Stromal cell of bone marrow (primary cell): ENCODE data around the gene SEC14L3.

Source experiments
- DNase-seq: peaks from one replicate; pipeline ENCODE4 v3.0.0-alpha.2; 2012; ENCODE audit warnings: low read depth

The SEC14L3 gene

DNA sequence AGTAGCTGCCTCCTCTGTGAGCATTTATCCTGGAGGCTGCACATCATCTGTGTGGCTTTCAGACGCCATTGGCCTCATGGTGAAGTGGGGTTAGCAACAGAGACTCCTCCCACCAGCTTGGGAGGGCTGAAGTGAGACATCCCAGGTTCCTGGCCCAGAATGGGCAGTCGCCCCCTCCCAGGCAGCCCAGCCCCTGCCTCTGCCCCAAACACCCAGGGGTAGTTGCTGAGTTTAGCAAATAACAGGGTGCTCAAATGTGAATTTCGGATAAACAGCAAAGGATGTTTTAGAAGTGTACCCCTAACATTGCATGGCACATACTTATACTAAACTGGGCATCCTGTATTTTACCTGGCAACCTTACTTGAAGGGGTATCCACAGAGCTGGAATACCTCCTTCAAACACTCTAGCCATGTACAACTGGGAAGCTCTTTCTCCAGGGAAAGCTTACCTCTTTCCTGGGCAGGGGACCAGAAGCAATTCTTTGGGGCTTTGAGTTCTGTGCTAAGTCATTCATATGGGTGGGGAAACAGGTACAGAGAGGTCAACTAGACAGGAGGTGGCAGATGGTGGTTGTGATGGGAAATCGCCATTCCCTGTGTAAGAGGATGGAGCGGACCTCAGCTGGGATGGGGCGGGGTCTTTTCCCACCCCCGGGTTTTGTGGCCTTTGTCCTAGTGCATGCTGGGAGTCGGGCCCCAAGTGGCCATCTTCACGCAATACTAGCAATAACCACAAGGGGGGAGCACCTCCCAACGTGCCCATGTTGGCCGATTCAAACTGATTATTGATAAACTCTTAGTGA is 27.0 kb downstream of the SEC14L3 start:
- DNase-seq: no peak

- DNase-seq: no peak
These were observed 30.7 kb downstream of the SEC14L3 start for GRCh38 chr22:30441088-30441487.

GRCh38 chr22:30439836-30440235 is 32.0 kb downstream of the SEC14L3 start:
- DNase-seq: no peak

- no peak for DNase-seq
These were observed 32.6 kb downstream of the SEC14L3 start for GRCh38 chr22:30439226-30439625.

- no peak for DNase-seq
These were observed 33.3 kb downstream of the SEC14L3 start for GRCh38 chr22:30438559-30438958.

DNA sequence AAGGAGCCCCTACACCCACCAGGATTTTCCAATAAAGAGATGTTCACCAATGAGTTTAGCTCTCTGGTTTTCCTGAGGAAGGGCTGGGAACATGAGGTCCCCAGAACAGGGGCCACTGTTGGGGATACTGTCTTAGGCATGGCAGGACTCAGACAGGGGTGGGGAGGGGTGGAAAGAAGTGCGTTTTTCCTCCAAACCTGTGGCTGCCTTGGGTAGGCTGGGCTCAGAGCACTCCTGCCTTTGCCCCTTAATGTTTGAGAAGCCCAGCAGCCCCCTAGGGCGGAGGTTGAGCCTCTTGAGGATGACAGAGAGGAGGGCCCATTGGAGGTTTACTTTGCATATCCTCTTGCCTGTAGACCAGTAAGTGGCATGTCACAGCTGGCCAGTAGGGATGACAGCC is 35.6 kb downstream of the SEC14L3 start:
- no peak for DNase-seq

DNA sequence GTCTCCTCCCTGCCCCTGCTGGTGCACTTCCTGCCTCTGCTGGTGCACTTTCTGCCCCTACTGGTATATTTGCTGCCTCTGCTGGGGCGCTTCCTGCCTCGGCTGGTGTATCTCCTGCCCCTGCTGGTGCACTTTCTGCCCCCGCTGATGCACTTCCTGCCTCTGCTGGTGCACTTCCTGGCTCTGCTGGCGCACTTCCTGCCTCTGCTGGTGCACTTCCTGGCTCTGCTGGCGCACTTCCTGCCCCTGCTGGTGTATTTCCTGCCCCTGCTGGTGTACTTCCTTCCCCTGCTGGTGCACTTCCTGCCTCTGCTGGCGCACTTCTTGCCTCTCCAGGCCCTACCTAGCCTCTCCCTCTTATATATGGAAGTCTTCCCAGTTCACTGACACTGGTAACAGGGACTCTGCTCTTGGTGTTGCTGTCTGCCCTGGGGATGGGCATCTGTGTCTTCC is 36.1 kb downstream of the SEC14L3 start:
- no peak for DNase-seq

DNA sequence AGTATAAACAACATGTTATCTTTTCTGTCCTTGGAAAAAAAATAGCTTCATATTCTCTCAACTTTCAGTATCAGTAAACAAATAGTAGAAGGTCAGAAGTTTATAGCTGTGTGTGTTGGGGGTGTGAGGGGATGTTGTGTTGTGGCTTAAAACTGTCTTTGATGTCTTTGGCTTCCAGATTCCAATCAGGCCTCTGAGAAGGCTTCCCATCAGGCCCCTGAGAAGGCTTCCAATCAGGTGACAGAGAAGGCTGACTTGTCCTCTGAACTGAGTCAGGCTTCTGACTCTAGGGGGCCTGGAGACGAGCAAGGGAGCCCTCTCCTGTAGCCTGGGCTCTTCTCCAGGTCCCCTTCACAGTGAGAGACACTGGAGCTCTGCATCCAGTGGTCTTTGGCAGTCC is 37.0 kb downstream of the SEC14L3 start:
- no peak for DNase-seq

DNA sequence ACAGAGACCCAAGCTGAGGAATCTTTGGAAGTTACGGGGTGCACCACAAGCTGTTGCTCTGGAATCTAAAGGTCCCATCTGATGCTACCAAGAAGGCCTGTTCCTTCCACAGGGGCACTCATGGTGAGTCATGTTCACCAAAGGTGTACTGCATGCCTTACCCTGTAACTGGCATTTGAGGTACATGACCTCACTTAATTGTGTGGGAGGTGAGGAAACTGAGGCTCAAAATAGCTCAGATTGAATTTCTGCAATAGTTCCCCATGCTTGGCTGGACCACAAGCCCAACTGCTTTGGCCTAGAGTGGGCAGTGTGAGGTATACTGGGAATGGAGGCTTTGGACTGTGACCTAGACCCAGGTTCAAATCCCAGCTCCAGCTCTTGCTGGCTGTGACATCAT is 38.0 kb downstream of the SEC14L3 start:
- no peak for DNase-seq

DNA sequence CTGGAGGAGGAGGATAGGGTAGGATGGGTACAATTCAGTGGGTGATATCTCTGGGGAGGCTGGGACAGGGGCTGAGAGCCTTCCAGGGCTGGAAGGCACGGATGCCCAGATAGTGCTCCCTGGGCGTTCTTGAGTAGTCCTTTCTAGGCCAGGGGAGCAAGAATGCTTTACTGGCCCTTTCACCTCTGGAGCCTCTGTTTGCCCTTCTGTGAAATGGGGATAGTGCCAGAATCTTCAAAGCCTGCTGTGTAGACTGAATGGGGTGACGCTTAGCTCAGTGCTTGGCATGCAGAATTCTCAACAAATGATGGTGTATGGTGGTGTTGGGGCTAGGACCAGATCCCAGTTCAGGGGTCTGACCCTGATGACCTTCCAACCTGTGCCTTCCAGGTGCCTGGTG is 38.6 kb downstream of the SEC14L3 start:
- no peak for DNase-seq

DNA sequence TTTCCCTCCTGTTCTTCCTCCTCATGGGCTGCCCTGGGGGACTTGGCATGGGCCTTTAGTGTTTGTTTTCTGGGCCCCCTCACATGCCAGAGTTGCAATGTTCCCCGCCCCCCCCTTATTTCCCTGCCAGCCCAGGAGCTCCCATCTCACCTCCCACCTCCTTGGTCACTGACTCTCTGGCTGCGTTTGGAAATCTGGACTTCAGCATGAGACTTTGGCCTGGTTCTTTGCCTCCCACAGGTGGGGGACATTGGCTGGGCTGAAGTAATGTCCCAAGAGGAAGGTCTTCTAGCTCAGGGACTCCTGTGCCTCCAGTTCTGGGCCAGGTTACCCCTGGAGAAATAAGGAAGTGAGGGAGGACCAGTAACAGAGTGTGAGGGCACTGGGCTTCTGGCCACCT is 39.3 kb downstream of the SEC14L3 start:
- no peak for DNase-seq

GRCh38 chr22:30432096-30432495 is 39.7 kb downstream of the SEC14L3 start:
- no peak for DNase-seq

- DNase-seq: no peak
These were observed 40.9 kb downstream of the SEC14L3 start for GRCh38 chr22:30430933-30431332.

- DNase-seq: no peak
These were observed 41.9 kb downstream of the SEC14L3 start for GRCh38 chr22:30429887-30430286.

DNA sequence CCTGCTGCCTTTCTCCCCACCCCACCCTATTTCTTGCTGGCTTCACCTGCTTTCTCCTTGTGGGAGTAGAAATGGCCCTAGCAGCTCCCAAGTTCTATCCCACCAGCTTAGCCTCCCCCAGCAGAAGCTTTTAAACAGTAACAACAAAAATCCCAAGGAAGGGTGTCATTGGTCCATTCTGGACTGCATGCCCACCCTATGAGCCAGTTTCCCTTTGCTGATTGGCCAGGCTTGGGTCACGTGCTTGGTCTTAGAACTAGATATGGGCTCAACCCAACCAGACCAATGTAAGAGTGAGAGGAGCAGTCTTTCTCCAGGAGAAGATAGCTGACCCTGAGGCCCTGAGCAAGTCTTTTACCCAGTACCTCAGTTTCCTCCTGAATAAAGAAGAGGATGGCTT is 43.9 kb downstream of the SEC14L3 start:
- DNase-seq: no peak

GRCh38 chr22:30426388-30427353 is 45.1 kb downstream of the SEC14L3 start:
- peak; percentile 63 for DNase-seq

DNA sequence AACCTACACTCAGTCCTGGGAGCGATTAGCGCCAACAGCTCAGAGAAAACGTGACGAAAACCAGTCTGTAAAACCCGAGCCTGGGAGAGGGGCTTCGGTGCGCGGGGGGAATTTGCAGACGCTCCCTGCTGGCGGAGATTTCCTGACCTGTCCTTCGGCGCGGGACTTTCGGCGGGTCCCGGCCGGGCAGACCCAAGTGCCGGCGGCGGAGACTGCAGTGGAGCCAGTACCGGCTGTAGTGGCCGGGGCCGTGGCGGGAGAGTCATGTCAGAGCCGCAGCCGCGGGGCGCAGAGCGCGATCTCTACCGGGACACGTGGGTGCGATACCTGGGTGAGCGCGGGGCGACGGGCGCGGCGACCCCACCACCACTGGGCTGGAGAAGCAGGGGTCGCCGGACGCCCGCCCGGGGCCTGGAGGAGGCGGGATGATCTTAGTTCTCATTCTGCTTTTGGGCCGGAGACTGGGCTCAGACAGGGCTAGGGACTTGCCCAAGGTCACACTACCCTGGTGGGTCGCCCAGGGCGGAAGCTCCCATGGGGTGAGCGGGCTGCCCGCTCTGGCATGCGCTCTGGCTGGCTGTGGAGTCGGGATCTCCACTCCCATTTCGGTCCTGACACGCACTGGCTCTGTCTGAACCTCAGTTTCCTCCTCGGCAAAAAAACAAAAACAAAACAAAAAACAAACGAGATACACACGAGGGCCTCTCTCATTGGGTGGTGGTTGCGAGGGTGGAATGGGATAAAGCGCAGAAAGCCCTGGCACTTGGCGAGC is 46.0 kb downstream of the SEC14L3 start, which contains the start of gene MTFP1:
Gene MTFP1, plus strand, starts transcription at position 153 of the 772 bp plus-strand sequence. Its CDS starts 112 bp downstream, at position 265.
- no peak for DNase-seq

GRCh38 chr22:30425327-30425615 is 46.5 kb downstream of the SEC14L3 start:
- no peak for DNase-seq

DNA sequence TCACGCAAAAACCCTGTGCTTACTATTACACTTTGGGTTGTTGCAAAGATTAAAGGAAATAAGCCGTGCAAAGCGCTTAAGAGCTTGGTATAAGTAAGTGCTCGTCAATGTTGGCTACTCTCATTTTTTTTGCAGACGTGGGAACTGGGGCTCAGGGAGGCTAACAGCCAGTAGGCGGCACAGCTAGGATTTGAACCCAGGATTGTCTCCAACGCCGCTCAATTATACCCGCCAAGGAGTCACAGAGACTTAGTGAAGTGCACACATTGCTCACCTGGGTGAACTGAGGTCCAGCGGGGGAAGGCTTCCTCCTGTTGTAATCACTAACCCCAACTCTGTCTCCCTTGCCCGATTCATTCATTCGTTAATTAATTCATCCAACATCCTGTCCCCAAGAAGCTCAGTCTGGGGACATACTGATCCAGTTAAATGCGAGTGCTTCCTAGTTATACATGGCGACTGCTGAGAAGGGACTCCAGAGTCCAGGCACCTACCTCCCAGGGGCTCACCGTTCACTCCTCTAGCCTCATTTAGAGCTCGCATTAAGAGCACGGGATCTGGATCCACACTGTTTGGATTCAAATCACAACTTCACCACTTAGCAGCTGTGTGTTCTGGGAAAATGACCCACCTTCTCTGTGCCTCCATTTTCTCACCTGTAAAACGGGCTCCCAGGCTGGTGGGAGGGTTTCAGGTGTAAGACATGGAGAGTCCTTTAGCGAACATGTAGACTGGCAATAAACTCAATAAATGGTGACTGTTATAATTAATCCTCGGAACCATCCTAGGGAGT is 47.1 kb downstream of the SEC14L3 start:
- DNase-seq: no peak

- peak; percentile 99 for DNase-seq
These were observed 47.8 kb downstream of the SEC14L3 start for GRCh38 chr22:30423959-30424533.
